NOMO-1 (cell line): Measurements from ENCODE around the gene RPS2.

ENCODE experiments used
- DNase-seq, 2 experiments: peaks; one replicate each; lab custom pipeline; 2025; ENCODE audit not compliant: unreplicated experiment in 2 of 2; lab: John Stamatoyannopoulos, UW

Gene RPS2

DNA sequence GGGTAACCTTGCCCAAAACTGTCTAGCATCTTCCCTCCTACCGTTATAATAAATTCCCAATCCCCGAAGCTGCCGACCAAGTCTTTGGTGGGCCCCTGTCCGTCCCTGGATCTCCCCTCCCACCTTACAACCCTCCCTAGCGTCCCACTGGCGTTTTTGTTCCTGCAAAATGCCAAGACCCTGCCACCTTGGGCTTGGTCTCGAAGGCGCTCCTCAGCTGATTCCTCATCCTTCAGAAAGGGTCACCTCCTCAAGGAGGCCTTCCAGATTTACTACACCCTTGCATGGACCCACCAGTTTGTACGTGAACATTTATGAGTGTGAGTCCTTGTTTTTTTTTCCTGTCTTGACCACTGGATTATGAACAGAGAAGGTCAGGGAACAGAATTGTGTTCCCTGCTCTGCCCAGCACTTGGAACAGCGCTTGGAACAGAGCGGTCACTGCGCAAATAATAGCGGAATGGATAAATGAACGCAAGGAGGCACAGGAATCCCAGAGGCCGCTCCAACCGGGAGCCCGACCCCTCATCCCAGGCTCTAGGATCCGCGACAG is 18.4 kb upstream of the RPS2 start:
- no peak for DNase-seq

DNA sequence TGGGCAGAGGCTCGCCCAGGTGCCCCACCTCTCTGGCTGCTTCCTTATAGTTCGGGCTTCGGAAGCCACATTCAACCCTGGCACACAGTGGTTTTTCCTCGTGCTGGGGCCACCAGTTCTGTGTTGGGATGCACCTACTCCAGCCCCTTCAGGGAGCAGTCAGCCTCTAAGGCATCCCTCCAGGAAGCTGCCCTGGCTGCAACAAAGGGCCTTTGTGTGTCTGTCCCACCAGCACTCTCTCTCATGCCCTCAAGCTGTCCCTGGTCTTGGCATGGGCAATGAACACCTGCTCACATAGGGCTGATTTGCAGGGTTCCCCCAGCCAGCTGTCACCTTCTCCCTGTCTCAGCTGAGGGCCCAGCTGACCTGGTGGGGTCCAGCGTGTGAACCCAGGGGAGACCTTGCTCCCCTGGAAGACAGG is 17.4 kb upstream of the RPS2 start:
- DNase-seq, result no peak

DNA sequence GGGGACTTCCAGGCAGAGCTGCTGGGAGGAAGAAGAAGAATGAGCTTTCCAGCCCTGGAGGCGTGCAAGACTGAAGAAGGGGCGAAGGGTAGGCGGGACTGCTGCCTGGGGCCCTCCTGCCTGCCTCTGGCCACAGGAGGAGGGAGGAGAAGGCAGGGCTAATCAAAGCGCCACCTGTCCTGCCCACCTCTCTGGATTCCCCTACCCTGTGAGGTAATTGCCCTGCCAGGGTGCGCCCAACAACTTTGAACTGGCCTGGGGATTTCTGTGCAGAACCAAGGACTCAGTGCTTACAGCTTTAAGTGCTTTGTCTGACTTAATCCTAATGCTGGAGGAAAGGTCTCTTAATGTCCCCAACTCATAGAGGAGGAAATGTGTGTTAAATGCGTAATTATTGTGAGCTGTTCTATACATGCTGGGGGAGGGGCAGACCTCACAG is 16.8 kb upstream of the RPS2 start, which contains the start of gene NOXO1:
Gene NOXO1, minus strand, starts transcription at position 72 of the 439 bp plus-strand sequence. CDS start 290 bp downstream, outside the sequence.
- DNase-seq, result no peak

- DNase-seq, result no peak
Measured at GRCh38 chr16:1980770-1981087, 16.1 kb upstream of the RPS2 start.

- DNase-seq, result no peak
Measured at GRCh38 chr16:1980030-1980769, 15.6 kb upstream of the RPS2 start.

- DNase-seq, result no peak
Measured at GRCh38 chr16:1979271-1980029, 14.8 kb upstream of the RPS2 start.

- DNase-seq, result no peak
Measured at GRCh38 chr16:1978476-1979120, 14.0 kb upstream of the RPS2 start.

- no peak for DNase-seq
Measured at GRCh38 chr16:1977875-1978268, 13.2 kb upstream of the RPS2 start.

DNA sequence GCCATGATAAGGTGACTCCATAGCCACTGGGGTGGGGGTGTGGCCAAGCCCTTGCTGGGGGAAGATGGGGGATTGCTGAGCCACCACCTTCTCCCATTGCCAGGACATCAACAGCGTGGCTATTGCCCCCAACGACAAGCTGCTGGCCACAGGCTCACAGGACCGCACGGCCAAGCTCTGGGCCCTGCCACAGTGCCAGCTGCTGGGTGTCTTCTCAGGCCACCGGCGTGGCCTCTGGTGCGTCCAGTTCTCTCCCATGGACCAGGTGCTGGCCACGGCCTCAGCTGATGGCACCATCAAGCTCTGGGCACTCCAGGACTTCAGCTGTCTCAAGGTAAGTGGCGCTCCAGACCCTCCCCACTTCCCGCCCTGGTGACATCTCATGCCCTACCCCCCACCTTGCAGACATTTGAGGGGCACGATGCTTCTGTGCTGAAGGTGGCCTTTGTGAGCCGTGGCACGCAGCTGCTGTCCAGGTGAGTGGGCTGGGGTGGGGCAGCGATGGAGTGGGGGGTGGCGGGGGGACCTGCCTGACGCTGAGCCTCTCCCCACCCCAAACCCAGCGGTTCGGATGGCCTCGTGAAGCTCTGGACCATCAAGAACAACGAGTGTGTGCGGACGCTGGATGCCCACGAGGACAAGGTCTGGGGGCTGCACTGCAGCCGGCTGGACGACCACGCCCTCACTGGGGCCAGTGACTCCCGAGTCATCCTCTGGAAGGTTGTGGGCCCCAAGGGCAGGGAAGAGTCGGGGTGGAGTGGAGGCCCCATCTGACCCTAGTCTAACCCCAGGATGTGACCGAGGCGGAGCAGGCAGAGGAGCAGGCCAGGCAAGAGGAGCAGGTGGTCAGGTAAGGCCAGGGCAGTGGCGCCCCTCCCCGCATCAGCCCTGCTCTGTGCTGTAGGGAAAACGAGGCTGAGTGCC is 12.6 kb upstream of the RPS2 start:
- DNase-seq, result no peak

DNA sequence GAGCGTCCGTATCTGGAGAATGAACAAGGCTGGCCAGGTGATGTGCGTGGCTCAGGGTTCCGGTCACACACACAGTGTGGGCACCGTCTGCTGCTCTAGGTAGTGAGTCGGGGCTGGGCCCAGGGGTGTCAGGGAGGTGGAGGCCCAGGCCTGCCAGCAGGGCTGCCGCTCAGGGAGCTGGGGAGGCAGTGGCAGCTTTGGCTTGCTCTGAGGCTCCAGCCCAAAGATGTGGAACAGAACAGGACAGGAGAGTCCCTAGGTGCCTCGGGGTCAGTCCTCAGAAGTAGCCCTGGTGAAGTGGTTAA is 11.5 kb upstream of the RPS2 start:
- no peak for DNase-seq

DNA sequence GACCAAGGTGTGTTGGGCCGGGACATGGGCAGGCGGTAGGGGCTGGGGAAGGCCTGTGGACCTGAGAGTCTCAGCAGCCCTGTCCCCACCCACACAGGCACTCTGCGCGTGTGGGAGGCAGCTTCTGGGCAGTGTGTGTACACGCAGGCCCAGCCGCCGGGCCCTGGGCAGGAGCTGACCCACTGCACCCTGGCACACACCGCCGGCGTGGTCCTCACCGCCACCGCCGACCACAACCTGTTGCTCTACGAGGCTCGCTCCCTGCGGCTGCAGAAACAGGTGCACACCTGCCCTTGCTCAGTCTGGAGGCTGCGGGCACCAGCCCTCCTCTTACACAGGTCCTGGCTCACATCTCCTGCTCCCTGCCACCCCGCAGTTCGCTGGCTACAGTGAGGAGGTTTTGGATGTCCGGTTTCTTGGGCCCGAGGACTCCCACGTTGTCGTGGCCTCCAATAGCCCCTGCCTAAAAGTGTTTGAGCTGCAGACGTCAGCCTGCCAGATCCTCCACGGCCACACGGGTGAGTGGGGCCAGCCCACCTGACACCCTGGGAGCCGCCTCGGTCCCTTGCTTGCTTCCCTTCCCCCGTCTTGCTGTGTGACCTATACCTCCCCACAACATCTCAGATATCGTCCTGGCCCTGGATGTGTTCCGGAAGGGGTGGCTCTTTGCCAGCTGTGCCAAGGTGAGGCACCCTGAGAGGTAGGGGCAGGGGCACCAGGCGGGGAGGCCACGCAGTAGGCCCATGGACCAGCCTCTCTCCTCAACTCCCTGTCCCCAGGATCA is 11.0 kb upstream of the RPS2 start:
- no peak for DNase-seq

GRCh38 chr16:1974157-1975070 is 9.8 kb upstream of the RPS2 start:
- no peak for DNase-seq

DNA sequence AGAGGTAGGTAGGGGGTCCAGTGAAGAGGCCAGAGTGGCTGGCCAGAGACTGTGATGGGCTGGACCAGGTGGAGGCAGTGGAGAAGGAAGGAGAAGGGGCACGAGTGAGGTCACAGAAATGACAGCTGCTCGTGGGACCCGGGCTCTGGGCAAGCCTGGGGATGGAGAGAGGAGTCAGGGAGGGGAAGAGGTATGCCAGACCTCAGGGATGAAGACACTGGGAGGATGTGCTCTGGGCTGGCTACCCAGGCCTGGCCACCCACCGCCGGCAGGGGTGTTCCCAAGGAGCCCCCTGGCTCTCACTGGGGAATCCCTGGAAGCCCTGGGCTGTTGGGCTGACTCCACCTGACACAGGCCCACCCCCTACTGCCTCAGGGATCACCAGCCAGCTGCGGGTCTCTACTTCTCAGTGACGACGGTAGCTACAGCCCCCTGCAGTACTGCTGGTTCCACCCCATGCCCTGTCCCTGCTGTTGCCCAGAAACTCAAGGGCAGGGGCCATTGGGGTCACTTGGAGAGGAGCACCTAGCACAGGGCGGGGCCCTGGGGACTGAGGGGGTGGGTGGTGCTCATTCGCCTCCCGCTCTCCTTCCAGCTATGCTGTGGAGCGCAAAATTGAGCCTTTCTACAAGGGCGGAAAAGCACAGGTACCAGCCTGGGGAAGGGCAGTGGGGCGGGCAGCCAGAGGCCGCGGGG is 9.0 kb upstream of the RPS2 start:
- no peak for DNase-seq

- no peak for DNase-seq
Measured at GRCh38 chr16:1972490-1972877, 7.9 kb upstream of the RPS2 start.

DNA sequence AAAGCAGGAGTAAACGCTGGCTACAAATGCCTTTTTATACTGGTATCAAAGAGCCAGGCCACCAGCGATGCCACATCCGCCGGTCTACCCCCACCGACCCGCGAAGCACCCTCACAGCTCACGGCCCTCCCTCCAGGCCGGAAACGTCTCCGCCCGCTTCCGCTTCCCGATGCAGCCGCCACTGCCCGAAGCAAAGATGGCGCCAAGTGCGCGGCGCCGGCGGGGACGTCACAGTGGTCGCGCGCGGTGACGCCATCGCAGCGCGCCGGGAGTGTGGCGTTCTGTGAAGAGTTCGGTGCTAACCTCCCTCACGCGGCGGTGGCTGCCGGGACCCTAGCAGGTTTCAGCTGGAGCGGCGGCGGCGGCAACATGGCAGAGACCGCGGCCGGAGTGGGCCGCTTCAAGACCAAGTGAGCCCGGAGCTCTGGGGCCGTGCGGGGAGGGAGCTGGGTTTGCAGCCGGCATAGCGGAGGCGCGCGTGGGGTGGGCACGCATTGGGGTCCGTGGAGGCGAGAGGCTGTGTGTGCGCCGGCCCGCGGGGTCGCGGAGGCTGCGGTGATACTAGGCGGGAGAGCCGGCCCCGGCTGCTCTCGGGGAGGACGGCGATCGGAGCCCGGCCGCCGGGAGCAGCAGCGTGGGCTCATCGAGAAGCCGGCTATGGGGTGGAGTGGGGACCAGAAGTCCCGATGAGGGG is 7.3 kb upstream of the RPS2 start, which contains the start of gene TBL3:
Gene TBL3, plus strand, starts transcription at position 258 of the 694 bp plus-strand sequence. Its CDS starts 112 bp downstream, at position 370.
- DNase-seq, result peak; percentile 80 to 93

DNA sequence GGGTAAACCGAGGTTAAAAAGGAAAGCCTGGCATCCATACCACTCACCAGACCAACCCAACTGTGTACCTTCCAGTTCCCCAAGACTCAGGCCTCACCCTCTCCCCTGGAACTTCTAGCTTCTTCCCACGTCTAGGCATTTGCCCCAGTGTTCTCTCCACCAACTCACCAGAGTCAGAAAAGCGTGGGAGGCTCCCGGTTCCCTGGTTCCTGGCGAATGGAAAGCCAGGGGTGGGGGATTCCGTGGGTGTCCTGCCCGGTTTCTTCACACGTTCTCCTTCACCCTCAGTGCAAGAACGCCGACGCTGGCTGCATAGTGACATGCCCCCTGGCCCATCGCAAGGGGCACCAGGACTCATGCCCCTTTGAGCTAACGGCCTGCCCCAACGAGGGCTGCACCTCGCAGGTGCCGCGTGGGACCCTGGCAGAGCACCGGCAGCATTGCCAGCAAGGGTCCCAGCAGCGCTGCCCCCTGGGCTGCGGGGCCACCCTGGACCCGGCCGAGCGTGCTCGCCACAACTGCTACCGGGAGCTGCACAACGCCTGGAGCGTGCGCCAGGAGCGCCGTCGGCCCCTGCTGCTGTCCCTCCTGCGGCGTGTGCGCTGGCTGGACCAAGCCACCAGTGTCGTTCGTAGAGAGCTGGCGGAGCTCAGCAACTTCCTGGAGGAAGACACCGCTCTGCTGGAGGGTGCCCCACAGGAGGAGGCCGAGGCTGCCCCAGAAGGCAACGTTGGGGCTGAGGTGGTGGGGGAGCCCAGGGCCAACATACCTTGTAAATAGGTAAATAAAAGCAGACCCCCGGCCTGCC is 3.7 kb upstream of the RPS2 start:
- DNase-seq, result no peak

DNA sequence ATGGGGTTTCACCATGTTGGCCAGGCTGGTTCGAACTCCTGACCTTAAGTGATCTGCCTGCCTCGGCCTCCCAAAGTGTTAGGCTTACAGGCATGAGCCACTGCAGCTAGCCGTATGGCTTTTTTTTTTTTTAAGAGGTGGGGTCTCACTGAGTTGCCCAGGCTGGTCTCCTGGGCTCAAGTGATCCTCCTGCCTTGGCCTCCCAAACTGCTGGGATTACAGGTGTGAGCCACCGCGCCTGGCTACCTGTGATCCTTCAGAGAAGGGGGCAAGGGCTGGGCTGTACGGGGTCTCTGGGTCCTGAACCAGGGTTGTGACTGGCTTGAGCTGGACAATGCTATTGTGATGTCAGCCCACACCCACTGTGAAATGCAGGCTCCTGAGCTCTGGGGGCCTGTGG is 1.8 kb upstream of the RPS2 start, which contains the start of gene RNF151:
Gene RNF151, plus strand, starts transcription at position 397 of the 400 bp plus-strand sequence. CDS start 26 bp downstream, outside the sequence.
- no peak for DNase-seq
